Transverse colon (tissue), 4 donors: ENCODE measurements around the gene ORAI3. TPM values are rescaled to one million over a fixed set of nuclear protein-coding genes. Genes with fewer than 3 reads are reported as not detected.

Source experiments
- DNase-seq: peaks from one replicate; pipeline ENCODE4 v3.0.0-alpha.2; 2019
- H3K27ac ChIP-seq, 4 donors: fragments of 200-600 bp; sonication (generic); 2 replicates each; pipeline ENCODE4 v1.5.1; 2016 to 2018; ENCODE audit warnings: inconsistent platforms in 4 of 4
- H3K27me3 ChIP-seq: fragments of 200-600 bp; sonication (generic); 2 replicates; pipeline ENCODE4 v1.5.1; 2017; ENCODE audit warnings: inconsistent platforms
- H3K36me3 ChIP-seq, 4 donors: fragments of 200-600 bp; sonication (generic); 2 replicates each; pipeline ENCODE4 v1.5.1; 2017 to 2019; ENCODE audit warnings: inconsistent platforms in 4 of 4
- H3K4me1 ChIP-seq, 4 donors: fragments of 200-600 bp; sonication (generic); 2 replicates each; pipeline ENCODE4 v1.5.1; 2017 to 2020; ENCODE audit warnings: inconsistent platforms in 4 of 4
- H3K4me3 ChIP-seq, 4 donors: fragments of 200-600 bp; sonication (generic); 1 replicate in 1 of 4; 2 replicates in 3 of 4; pipeline versions ENCODE4 v1.5.1 to v1.6.1; 2017 to 2019; ENCODE audit warnings: inconsistent platforms in 4 of 4
- H3K9me3 ChIP-seq, 2 donors: fragments of 200-600 bp; sonication (generic); 2 replicates each; pipeline ENCODE4 v1.5.1; 2017 to 2019; ENCODE audit warnings: inconsistent platforms in 2 of 2
- CTCF ChIP-seq, 5 experiments: fragments of 200-600 bp in 3 of 5; fragments of 450-650 bp in 2 of 5; sonication (generic) in 3 of 5; IDR thresholded peaks; 1 replicate in 2 of 5; 2 replicates in 3 of 5; pipeline ENCODE4 v1.5.1; 2016 to 2017; ENCODE audit warnings: antibody characterized with exemption in 5 of 5, inconsistent platforms in 3 of 5, mild to moderate bottlenecking in 2 of 5, moderate library complexity in 1 of 5
- EP300 ChIP-seq: sonication (generic); formaldehyde crosslinking; IDR thresholded peaks from one replicate; pipeline ENCODE4 v1.6.1; 2017; ENCODE audit warnings: antibody characterized with exemption, low read depth
- POLR2A ChIP-seq: fragments of 450-650 bp; IDR thresholded peaks from one replicate; pipeline ENCODE4 v1.6.1; 2016; ENCODE audit warnings: antibody characterized with exemption, mild to moderate bottlenecking, moderate library complexity
- POLR2AphosphoS5 ChIP-seq, 3 donors: sonication (generic); formaldehyde crosslinking; IDR thresholded peaks; one replicate each; pipeline ENCODE4 v1.6.1; 2016; ENCODE audit warnings: antibody characterized with exemption in 3 of 3
- WGBS, 2 donors: methylation state at CpG; one replicate each; pipeline ENCODE4 v1.1.5; 2018; ENCODE audit warnings: low coverage in 1 of 2; 5-methylcytosine and 5-hydroxymethylcytosine counted together
- in situ Hi-C, 4 donors: fragments of 200-750 bp; cut with MboI; loops; one replicate each; pipeline versions ENCODE4 v1.15.0 to v1.15.1; 2017; ENCODE audit warnings: low sequenced_read_pairs in 3 of 4, low pct_ligation_motif_present in 1 of 4, low pct_unique_long_range_greater_than_20kb in 1 of 4
- intact Hi-C: fragments of 100-400 bp; cut with DNase I; formaldehyde crosslinking; loops from one replicate; pipeline ENCODE4 v1.15.1; 2023; ENCODE audit warnings: low total_unique reads
- total RNA-seq, 4 donors: library from RNA; depleted of rRNA; stranded (reverse); fragments of >200 nt; gene quantifications; one replicate each; pipeline ENCODE4 v1.1.0, GENCODE V29; 2016

Gene ORAI3
- total RNA-seq, 4 donors from 2014 or later: 24.8 to 45.6 (median 31.3) TPM

- Histone ChIP-seq H3K4me3 (peak overlapping the region; percentile 70 to 100 (median 81)), H3K4me1 (peaks cover 12 to 36% (median 23%) of the 10 kb centered on the region in 4 donors), H3K27me3 (no peaks in the 10 kb centered on the region), H3K36me3 (peaks cover 0 to 4% (median 0%) of the 10 kb centered on the region in 4 donors), H3K27ac (peak overlapping the region; percentile 91 to 97 (median 94)), H3K9me3 (no peaks in the 10 kb centered on the region)
- intact Hi-C loops (no loop called here), in situ Hi-C loops (loop anchor here in 1 of 4 donors (25.0 kb wide), 1 partner anchor 762 kb away; a partner anchor contains a TSS)
- TF ChIP-seq EP300 (no peak), POLR2AphosphoS5 (IDR thresholded peaks at IDR 0.05) (peak; percentile 80 to 92 (median 86)), POLR2A (peak; percentile 78), CTCF (IDR thresholded peaks at IDR 0.05) (no peak)
- WGBS, 2 donors: 0 to 5% methylated on average over 7 to 21 of the region's 21 CpGs
- DNase-seq: peak; percentile 84
Observed at GRCh38 chr16:30949650-30950515, 1.0 kb downstream of the ORAI3 start.

GRCh38 chr16:30950516-30951065 is 1.7 kb downstream of the ORAI3 start:
- no peaks in the 10 kb centered on the region for H3K27me3 ChIP-seq
- in situ Hi-C loops: loop anchor here in 1 of 4 donors (25.0 kb wide), 1 partner anchor 762 kb away; a partner anchor contains a TSS
- H3K36me3 ChIP-seq: no peaks in the 10 kb centered on the region
- no peaks in the 10 kb centered on the region for H3K9me3 ChIP-seq
- TF ChIP-seq POLR2A (no peak), CTCF (IDR thresholded peaks at IDR 0.05) (no peak), POLR2AphosphoS5 (IDR thresholded peaks at IDR 0.05) (no peak), EP300 (no peak)
- H3K4me1 ChIP-seq: peaks cover 12 to 36% (median 23%) of the 10 kb centered on the region in 4 donors
- H3K27ac ChIP-seq: peak overlapping the region; percentile 91 to 97 (median 94)
- intact Hi-C loops: loop anchor here (1.0 kb wide), 1 partner anchor 46 kb away; no protein-coding TSS in a partner anchor
- 79% methylated on average over 8 of the region's 8 CpGs; no CpG with 5 or more reads in 1 of the 2 donors for WGBS, 2 donors
- no peak for DNase-seq
- peak overlapping the region in 1 of 4 donors; percentile 88 for H3K4me3 ChIP-seq

GRCh38 chr16:30951193-30951592 is 2.3 kb downstream of the ORAI3 start:
- Histone ChIP-seq H3K4me3 (no peak overlapping the region), H3K27ac (peak overlapping the region; percentile 91 to 97 (median 94)), H3K4me1 (peaks cover 12 to 36% (median 23%) of the 10 kb centered on the region in 4 donors), H3K27me3 (no peaks in the 10 kb centered on the region), H3K36me3 (no peaks in the 10 kb centered on the region), H3K9me3 (no peaks in the 10 kb centered on the region)
- TF ChIP-seq POLR2AphosphoS5 (IDR thresholded peaks at IDR 0.05): no peak
- no peak for TF ChIP-seq EP300
- TF ChIP-seq POLR2A: no peak
- TF ChIP-seq CTCF (IDR thresholded peaks at IDR 0.05): no peak
- WGBS, 2 donors: 74% methylated on average over 1 of the region's 1 CpG; no CpG with 5 or more reads in 1 of the 2 donors
- intact Hi-C loops (loop anchor here (1.0 kb wide), 1 partner anchor 45 kb away; no protein-coding TSS in a partner anchor), in situ Hi-C loops (loop anchor here in 1 of 4 donors (25.0 kb wide), 1 partner anchor 761 kb away; a partner anchor contains a TSS)
- DNase-seq: no peak

DNA sequence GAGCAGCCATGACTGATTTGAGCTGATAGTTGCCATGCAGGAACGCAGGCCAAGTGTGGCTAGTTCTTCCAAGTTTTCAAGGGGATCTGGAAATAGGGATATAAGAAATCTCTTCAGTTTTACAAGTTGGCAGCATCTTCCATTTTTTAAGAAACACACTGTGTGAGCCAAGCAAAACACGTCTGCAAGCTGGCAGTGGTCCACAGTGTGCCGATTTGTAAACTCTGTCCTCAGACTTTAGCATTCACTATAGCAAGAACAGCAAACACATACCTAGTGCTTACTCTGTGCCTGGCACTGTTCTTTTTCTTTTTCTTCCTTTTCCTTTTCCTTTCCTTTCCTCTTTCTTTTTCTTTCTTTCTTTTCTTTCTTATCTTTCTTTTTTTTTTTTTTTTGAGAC is 2.9 kb downstream of the ORAI3 start:
- Histone ChIP-seq H3K4me3 (no peak overlapping the region), H3K9me3 (no peaks in the 10 kb centered on the region), H3K4me1 (peaks cover 14 to 39% (median 25%) of the 10 kb centered on the region in 4 donors), H3K27me3 (no peaks in the 10 kb centered on the region), H3K36me3 (no peaks in the 10 kb centered on the region), H3K27ac (peak overlapping the region; percentile 91 to 97 (median 94))
- TF ChIP-seq CTCF (IDR thresholded peaks at IDR 0.05) (no peak), POLR2A (no peak), POLR2AphosphoS5 (IDR thresholded peaks at IDR 0.05) (peak in 1 of 3 donors; percentile 34), EP300 (no peak)
- in situ Hi-C loops (loop anchor here in 1 of 4 donors (25.0 kb wide), 1 partner anchor 761 kb away; a partner anchor contains a TSS), intact Hi-C loops (loop anchor here (1.0 kb wide), 1 partner anchor 45 kb away; no protein-coding TSS in a partner anchor)
- 35 to 54% methylated on average over 2 to 3 of the region's 3 CpGs for WGBS, 2 donors
- DNase-seq: peak; percentile 54
